GM21526 (cell line): Measurements from ENCODE around the gene CHCHD6.

Experiments used
- ATAC-seq: cut with Tn5 transposase; IDR thresholded peaks from one replicate; pipeline ENCODE4 v1.9.1; 2021; ENCODE audit warnings: moderate library complexity; ENCODE audit not compliant: unreplicated experiment, low FRiP score

Gene CHCHD6

DNA sequence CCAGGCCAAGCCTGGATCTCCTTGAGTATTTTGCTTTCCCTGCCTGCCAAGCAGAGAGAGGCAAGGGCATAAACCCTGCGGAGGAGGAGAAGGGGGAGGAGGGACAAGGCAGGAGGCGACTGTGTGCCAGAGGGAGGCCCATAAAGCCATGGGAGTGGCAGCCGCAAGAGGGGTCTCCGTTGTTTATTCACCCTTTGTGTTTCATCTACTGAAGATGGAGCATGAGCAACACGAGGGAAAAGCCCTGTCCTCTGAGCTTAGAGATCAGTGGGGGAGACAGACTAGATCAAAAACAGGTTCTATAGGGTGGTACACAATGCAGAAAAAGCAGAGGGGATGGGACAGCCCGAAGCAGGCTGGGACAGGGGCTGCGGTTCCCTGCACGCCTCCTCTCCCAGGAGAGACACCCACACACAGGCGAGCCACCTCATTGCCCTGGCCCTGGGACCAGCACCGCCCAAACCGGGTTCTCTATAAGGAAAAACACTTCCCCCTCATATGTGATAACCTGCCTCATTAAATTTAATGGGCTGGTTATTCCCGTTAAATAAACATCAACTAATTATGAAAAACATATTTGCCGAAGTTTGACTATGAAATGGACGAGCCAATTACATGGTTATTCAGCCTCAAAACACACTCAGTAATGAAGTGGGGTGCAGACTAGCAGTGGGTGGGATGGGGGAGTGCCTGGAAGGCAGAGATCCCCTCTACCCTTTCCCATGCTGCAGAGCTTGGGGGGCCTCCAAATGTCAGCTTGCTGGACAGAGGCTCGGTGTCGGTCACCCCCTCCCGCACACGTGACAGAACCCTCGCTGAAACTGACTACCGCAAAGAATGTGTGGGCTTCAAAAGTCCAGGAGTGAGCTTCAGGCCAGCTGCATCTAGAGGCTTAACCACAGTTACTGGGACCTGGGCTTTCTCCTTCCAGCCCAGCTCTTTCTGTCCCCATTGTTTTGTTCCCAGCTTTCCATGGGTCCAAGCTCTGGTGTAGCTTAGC is 264.7 kb downstream of the CHCHD6 start:
- ATAC-seq, result no peak

DNA sequence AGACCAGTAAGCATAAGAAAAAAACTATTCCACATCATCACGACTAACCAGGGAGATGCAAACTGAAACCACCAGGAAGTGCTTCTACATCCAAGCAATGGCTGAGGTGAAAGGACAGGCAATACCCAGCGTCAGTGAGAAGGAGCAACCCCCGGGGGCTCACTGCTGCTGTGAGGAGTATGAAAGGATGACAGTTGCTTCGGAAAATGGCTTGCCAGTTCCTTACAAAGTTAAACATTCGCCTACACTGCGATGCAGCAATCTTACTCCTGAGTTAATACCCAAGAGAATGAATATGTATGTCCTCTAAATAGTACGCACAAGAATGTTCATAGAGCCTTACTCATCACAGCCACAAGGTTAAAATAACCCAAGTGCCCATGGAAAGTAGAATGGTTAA is 265.5 kb downstream of the CHCHD6 start:
- no peak for ATAC-seq

DNA sequence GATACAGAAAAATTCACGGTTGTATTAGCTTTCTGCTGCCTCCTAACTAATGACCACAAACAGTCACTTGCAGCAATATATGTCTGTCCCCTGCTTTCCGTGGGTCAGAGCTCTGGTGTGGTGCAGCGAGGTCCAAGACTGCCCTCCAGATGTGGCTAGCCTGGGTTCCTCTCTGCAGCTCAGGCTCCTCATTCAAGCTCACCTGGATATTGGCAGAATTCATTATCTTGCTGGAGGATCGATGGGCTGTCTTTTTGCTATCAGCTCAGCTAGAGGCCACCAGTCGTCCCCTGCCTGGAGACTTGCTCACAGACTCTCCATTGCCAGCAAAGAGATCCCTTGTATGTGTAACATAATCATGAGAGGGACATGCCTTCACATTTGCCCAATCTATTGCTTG is 266.1 kb downstream of the CHCHD6 start:
- no peak for ATAC-seq

DNA sequence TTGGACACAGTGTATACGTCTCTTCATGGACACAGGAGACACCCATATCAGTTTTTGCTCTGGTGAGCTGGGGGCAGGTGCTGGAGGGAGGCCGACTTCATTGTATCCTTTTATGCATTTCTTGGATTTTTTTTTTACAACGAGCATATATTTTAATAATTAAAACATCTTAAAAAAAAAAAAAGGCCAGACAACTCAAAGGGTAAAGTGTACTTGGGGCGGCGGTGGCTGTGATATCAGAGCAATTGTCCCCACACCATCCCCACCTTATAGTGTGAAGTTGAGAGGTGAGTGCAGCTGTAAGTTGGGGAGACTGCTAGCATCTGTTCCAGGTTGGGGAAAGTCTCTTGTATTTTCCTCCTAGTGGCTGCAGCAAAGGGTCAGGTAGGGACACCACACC is 266.9 kb downstream of the CHCHD6 start:
- no peak for ATAC-seq

DNA sequence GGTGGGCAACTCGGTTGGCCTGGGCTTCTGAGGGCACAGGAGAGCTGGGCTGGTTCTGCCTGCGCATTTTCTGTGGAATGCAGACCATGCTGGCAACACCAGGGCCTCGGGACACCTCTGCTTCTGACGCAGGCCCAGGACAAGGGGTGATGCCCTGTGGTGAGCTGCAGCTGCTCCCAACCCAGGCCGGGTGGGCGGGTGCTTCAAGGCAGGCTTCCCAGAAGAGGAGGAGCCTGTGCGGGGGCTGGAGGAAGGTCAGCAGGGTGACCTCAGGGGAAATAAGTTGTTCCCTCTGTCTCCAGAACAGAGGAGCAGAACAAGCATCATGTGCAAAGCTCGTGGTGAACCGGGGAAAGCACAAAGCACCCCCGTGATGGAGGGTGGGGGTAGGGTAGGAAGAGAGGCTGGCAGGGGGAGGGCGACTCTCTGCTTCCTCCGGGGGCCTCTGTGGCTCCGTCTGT is 267.9 kb downstream of the CHCHD6 start:
- no peak for ATAC-seq

DNA sequence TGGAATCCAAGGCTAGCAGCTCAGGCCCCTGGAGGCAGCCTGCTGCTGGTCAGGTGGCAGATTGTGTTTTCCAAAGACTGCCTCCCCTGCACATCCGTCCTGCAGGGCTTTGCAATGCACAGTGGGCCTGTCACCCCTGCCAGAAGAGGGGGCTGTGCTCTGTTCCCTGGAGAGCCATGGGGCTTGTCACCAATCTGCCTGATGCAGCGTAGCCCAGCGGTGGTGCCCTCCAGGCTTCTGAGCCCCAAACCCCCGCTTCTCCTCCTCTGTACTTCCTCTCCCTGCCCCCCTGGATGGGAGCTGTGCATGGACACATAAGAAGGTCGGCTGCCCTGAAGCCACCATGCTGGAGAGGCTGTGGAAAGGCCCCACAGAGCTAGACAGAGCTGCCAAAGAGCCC is 268.8 kb downstream of the CHCHD6 start:
- ATAC-seq, result no peak

DNA sequence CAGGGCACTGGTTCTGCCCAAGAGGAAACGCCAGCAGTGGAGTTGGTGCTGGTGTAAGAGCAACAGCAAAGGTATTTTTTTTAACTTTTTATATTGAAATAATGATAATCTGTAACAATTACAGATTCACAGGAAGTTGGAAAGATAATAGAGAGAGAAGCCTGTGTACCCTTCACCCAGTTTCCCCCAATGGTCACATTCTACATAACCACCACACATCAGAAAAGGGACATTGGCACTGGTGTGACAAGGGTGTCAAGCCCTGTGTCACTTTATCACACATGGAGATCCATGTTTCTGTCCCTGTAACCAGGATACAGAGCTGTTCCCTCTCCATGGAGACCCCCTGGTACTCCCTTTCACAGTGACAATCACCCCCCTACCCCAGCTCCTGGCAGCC is 269.8 kb downstream of the CHCHD6 start:
- ATAC-seq, result no peak

DNA sequence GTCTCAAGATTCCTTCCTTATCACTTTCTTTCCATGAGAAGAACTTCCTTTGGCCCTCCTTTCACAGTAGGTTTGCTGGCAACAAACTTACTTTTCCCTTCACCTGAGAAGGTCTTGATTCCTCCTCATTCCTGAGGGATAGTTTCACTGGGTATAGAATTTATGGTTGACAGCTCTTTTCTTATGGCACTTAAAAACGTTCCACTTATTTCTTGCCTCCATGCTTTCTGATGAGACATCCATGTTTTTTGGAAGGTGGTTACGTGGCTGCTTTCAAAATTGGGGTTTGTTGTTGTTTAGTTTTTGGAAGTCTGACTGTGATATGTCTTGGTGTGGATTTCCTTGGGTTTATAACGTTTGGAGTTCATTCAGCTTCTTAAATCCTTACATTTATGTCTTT is 270.7 kb downstream of the CHCHD6 start:
- no peak for ATAC-seq

DNA sequence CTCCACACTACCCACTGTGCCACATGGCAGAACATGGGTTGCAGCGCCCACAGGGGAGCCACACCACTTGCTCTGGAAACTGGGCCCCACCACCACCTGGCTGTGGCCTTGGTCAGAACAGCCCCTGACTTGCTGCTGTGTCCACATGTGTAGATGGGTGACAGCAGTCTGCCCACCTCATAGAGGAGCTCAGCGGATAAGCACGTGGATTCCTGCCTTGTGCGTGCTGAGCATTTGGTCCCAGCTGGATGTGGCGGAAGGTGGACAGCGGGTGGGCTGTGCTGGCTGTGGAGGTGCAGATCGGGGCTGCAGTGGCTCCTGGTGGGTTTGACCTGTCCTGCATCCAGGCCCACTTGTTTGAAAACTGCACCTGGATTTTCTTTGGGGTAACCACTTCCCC is 272.9 kb downstream of the CHCHD6 start:
- ATAC-seq, result no peak

DNA sequence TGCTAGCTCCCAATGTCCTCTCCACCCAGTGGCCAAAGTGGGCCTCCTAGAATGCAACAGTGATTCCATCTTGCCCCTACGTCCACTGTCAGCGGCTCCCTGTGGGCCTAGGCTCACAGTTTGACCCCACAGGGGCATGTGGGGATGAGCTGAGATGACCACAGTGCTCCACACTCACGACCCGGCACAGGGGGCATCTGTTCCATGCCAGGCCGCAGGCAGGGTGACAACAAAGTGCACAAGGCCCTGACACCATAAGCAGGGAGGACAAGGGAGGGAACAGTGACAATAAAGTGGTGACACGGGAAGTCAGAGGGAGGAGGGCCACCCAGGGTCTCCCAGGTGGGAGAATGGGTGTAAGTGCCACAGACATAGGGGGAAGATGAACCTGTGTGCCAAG is 273.8 kb downstream of the CHCHD6 start:
- ATAC-seq, result no peak

DNA sequence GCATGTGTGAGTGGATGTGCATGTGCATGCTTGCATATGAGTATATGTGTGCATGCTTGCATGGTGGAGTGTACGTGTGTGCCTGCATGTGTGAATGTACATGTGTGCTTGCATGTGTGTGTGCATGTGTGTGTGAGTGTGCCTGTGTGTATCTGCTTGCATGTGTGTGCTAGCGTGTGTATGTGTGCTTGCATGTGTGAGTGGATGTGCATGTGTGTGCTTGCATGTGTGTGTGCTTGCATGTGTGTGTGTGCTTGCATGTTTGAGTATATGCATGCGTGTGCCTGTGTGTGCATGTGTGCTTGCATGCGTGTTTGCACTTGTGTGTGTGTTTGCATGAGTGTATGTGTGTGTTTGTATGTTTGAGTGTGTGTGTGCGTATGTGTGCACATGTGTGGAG is 274.3 kb downstream of the CHCHD6 start:
- no peak for ATAC-seq

DNA sequence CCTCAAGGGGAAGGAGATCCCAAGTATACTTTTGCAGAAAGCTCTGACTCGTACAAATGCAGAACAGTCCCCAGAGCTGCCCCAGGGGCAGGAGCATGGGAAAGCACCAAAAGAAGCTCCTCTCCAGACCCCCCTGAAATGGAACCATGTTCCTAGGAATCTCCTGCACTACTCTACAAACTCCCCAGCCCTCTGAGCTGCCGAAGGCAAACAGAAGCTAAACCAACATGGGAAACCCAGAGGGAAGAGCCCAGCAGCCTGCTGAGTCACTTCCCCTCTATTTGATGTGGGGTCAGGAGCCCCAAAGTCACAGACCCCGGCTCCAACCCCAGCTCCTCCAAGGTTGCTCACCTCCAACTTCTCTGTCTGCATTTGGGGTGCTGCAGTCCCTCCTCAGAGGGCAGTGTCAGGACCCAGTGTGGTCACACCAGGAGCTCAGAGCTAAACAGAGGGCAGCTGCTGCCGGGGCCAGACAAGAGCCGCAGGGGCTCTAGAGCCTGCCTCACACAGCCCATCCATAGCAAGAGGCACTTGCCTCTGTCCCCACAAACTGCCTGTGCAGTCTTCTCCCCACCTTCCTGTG is 275.1 kb downstream of the CHCHD6 start:
- ATAC-seq, result no peak

DNA sequence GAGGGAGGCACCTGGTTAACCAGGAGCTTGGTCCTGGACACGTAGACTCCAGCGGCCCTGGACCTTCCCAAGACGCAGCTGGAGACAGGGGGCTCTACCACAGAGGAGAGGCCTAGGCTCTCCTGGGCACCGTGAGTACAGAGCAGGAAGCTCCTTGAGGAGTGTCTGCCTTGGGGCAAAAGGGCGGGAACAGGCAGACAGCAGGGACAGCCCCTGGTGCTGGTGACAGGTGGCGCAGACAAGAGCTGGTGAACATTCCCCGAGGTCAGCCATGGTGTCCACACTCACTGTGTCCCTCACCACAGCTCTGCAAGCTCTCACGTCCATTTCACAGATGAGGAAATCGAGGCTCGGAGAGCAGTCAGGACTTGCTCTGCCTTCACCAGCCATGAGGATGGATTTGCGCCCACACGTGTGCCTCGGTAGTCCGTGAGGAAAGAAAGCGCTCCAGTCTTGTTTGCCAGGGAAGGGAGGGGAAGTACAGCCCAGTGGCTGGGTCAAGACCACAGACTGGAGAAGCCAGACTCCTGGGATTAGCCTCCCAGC is 276.3 kb downstream of the CHCHD6 start:
- ATAC-seq, result no peak

DNA sequence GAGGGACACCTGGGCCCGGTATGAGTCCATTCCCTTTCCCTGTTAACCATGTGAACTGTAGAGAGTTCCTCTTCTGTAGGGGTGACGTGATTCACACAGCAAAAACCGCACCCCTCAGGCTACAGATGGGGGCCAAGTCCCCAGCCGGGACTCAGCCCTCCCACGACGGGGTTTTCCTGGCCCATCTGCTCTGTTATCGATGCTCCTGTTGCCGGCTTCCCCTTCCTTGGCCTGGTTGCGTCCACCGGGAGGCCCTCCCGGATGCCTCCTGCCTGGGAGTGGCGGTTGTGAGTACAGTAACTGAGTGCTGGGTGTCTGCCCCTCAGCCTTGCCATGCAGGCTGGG is 278.1 kb downstream of the CHCHD6 start:
- peak; percentile 27 for ATAC-seq

DNA sequence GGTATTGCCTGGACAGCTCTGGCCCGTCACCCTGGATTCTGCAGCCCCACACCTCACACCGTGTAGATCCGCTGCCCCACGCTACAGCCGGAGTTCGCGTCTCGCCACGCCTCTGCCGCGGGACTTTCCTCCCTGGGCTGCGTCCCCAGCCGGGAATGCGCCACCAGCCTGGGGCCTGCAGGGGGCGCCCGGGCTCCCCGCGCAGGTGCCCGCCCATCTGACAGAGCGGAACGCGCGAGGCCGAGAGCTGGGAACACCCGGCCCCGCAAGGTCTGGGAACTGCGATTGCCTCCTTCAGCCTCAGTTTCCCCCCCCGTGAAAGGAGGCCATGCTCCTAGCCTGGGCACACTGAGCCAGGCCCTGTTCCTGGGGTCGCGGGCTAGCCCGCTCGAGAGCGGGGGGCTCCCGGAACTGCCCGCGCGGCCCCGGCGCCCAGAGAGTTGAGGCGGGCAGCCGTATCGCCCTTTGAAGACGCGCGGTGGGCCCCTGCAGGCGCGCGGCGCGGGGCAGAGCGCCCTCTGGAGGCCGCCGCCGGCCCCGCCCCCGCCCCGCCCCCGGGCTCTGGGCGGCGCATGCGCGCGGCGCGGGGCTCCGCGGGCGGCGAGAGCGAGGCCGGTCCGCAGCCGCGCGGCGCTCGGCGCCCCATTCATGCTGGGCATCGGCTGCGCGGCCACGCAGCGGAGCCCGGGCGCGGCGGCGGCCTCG is 278.6 kb downstream of the CHCHD6 start, which contains the start of gene PLXNA1:
TSS of gene PLXNA1 (plus strand) at position 645 of the 705 bp plus-strand sequence. CDS start 5,479 bp downstream, outside the sequence.
- peak; percentile 64 for ATAC-seq

DNA sequence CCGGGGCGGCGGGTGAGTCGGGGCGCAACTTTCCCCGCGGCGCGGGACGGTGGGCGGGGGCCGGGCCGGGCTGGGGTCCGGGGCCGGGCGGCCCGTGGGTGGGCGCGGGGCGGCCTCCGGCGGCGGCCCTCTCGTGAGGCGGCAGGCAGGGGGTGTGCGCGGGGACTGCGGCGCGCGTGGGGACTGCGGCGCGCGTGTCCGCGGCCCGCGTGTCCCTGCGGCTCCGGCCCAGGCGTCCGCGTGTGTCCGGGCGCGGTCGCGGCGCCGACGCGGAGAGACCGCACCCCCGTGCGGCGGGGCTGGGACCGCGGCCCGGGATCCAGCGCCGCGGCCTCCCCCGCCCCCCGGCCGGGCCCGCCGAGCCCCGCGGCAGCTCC is 279.2 kb downstream of the CHCHD6 start:
- no peak for ATAC-seq

DNA sequence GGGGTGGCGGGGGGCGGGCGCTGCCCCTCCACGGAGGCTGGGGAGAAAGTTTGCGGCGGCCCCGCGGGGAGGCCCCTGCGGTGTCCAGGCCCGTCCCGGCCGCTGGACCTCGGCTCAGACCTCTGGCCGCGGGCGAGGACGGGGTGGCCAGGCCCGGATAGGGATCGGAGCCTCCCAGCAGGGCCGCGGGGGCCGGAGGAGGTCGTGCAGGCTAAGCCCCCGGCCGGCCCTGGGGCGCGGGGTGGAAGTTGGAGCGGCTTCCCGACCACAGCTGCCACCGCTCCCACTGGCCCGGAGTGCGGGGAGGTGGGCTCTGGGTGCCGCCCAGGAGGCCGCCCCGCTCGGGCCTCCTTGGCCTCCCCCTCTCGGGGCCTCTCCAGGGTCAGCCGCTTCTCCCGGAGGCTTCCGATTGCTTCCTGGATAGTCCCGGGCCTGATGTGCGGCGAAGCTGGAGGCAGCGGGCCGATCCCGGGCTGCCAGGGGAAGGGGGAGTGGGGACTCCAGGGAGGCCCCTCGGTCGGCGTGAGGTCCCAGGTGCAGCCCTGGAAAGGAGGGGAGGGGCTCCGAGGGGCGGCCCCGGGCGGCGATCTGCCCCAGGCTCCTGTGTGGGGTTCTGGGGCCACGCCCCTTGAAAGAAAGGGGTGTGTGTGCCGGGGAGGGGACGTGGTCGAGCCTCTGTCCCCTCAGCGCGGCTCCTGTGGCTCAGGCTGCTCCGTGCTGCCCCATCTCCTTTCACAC is 279.8 kb downstream of the CHCHD6 start:
- no peak for ATAC-seq

DNA sequence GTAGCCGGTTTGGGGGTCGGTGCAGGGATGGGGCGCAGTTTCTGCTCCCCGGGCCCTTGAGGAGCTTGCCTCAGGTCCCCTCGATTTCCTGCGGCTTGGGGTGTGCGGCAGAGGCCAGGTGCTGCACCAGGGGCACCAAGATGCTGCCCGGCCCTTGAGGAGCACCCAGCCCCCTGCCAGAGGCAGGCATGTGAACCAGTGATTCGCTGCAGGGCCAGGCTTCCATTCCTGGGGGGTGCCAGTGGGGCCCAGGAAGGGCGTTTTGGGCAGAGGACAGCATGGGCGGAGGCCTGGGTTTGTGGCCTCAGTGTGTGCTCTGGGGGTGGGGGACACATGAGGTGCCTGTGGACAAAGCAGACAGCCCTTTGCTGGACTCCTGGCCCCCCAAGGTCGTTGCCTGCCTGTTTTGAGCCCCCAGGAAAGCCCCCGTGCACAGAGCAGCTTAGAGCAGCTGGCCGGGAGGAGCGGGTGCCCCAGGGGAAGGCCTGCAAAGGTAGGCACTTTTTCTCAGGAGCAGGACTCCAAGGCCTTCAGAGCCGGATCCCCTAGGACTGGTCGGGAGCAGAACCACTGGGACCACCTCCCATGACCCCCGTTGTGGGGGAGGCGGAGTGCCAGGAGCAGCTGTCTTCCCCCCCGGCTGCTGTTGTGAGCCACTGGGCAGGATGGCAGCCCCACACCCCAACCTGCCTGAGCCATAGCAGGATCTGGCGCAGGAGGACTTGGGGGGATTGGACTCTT is 280.5 kb downstream of the CHCHD6 start:
- no peak for ATAC-seq

DNA sequence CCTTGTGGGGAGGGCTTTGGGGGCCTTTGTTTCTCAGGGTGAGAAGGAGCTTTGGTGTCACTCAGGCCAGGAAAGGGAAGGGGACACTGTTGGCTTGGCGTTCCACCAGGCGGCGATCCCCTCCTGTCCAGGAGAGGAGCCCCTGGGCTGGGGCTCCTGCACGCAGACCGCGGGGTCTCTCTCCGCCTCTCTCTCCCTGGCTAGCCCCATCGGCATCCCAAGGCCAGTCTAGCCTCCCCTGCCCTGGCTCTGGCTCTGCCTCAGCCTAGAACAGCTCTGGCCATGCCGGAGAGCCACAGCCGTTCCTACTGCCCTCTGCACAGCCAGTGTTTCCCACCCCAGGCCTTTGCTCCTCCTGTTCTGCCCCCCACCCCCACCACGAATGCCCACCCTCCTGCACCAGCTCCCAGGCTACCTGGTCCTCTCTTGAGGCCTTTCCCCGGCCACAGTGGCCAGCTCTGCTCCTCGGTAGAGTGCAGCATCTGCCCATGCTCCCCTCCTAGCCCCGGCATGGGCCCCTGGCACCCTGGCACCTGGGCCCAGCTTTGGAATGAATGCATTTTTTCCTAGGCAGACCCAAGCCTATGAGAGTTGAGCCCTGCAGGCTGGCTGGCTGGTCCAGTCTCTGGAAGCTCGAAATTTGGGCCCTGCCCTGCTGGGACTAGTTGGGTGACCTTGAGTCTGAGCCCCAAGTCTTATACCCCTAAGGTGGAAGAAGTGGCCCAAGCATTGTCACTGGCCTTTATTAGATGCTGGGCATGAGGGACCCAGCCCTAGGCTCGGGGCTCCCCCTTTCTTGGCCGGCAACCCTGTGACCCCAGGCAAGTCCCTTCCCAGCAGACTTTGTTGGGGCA is 281.3 kb downstream of the CHCHD6 start:
- ATAC-seq, result no peak
